GM21515 (cell line): ENCODE data around the gene MYH11.

Experiments
- ATAC-seq: cut with Tn5 transposase; IDR thresholded peaks from one replicate; pipeline ENCODE4 v1.9.1; 2021; ENCODE audit not compliant: unreplicated experiment

Gene MYH11

GRCh38 chr16:15856901-15857698, at the start of gene MYH11:
TSS of gene MYH11 (minus strand) at chr16:15857028. CDS start at chr16:15838252, 18,776 bp downstream.
- ATAC-seq = no peak

GRCh38 chr16:15906439-15906838, 49.6 kb upstream of the MYH11 start:
- ATAC-seq = no peak

- ATAC-seq = no peak
Observed at GRCh38 chr16:15903960-15904359, 47.1 kb upstream of the MYH11 start.

- ATAC-seq = no peak
Observed at GRCh38 chr16:15900901-15901500, 44.2 kb upstream of the MYH11 start.

- ATAC-seq = no peak
Observed at GRCh38 chr16:15900357-15900756, 43.5 kb upstream of the MYH11 start.

- ATAC-seq = no peak
Observed at GRCh38 chr16:15899538-15900100, 42.8 kb upstream of the MYH11 start.

- ATAC-seq = no peak
Observed at GRCh38 chr16:15898654-15899053, 41.8 kb upstream of the MYH11 start.

- ATAC-seq = no peak
Observed at GRCh38 chr16:15897834-15898254, 41.0 kb upstream of the MYH11 start.

- ATAC-seq = no peak
Observed at GRCh38 chr16:15897121-15897780, 40.4 kb upstream of the MYH11 start.

- no peak for ATAC-seq
Observed at GRCh38 chr16:15894571-15895374, 37.9 kb upstream of the MYH11 start.

- ATAC-seq = no peak
Observed at GRCh38 chr16:15891508-15891907, 34.7 kb upstream of the MYH11 start.

- peak; percentile 97 for ATAC-seq
Observed at GRCh38 chr16:15888072-15888976, 31.5 kb upstream of the MYH11 start, which contains the start of gene CEP20. TSS of gene CEP20 (minus strand) at chr16:15888603. CDS start at chr16:15888585, 18 bp downstream.

- no peak for ATAC-seq
Observed at GRCh38 chr16:15887283-15887682, 30.5 kb upstream of the MYH11 start.

- ATAC-seq = no peak
Observed at GRCh38 chr16:15886078-15886477, 29.2 kb upstream of the MYH11 start.

GRCh38 chr16:15885560-15886001, 28.8 kb upstream of the MYH11 start:
- ATAC-seq = no peak

- no peak for ATAC-seq
Observed at GRCh38 chr16:15882563-15882962, 25.7 kb upstream of the MYH11 start.

- ATAC-seq = no peak
Observed at GRCh38 chr16:15881794-15882379, 25.1 kb upstream of the MYH11 start.

GRCh38 chr16:15880434-15881308, 23.8 kb upstream of the MYH11 start:
- ATAC-seq = no peak
